Right renal pelvis (tissue), 4 donors: Measurements from ENCODE around the gene WDR26. TPM values are rescaled to one million over a fixed set of nuclear protein-coding genes. Genes with fewer than 3 reads are reported as not detected.
"Not testable (repeated sequence)": the region's sequence is repeated elsewhere in the genome, so short reads cannot be mapped to it uniquely, and the experiment has no call there.

Source experiments
- DNase-seq, 4 donors: peaks; one replicate each; pipeline ENCODE4 v3.0.0-alpha.2; 2013; ENCODE audit warnings: low read depth in 4 of 4, low spot score in 3 of 4, missing footprints in 1 of 4
- polyA plus RNA-seq, 4 donors: library from polyadenylated mRNA; unstranded; fragments of 120-200 nt; gene quantifications; one replicate each; pipeline ENCODE4 v1.2.1, GENCODE V29; 2013; ENCODE audit not compliant: insufficient read length in 4 of 4

The WDR26 gene
- polyA plus RNA-seq, 4 donors: 86.5 to 109 (median 95.1) TPM

- no peak for DNase-seq
Measured at GRCh38 chr1:224435318-224435763, 744 bp upstream of the WDR26 start.

- peak in 1 of 4 donors; percentile 37 for DNase-seq
Measured at GRCh38 chr1:224433701-224434672, 610 bp downstream of the WDR26 start.

- DNase-seq: peak in 1 of 4 donors; percentile 12
Measured at GRCh38 chr1:224433041-224433691, 1.4 kb downstream of the WDR26 start.

- no peak for DNase-seq
Measured at GRCh38 chr1:224432672-224433040, 1.9 kb downstream of the WDR26 start.

- no peak for DNase-seq
Measured at GRCh38 chr1:224432146-224432545, 2.5 kb downstream of the WDR26 start.

GRCh38 chr1:224431726-224432125, 2.9 kb downstream of the WDR26 start:
- no peak for DNase-seq

- peak in 1 of 4 donors; percentile 57 for DNase-seq
Measured at GRCh38 chr1:224430511-224431113, 4.0 kb downstream of the WDR26 start.

GRCh38 chr1:224429616-224430326, 4.8 kb downstream of the WDR26 start:
- DNase-seq: no peak

- not testable (repeated sequence) for DNase-seq
Measured at GRCh38 chr1:224428713-224429112, 5.9 kb downstream of the WDR26 start.

GRCh38 chr1:224427346-224427745, 7.3 kb downstream of the WDR26 start:
- DNase-seq: no peak

GRCh38 chr1:224426869-224427268, 7.7 kb downstream of the WDR26 start:
- DNase-seq: not testable (repeated sequence)

- no peak for DNase-seq
Measured at GRCh38 chr1:224425279-224425884, 9.2 kb downstream of the WDR26 start.

GRCh38 chr1:224420106-224420505, 14.5 kb downstream of the WDR26 start:
- DNase-seq: no peak

GRCh38 chr1:224411766-224412165, 22.8 kb downstream of the WDR26 start:
- no peak for DNase-seq

- DNase-seq: no peak
Measured at GRCh38 chr1:224408294-224408590, 26.4 kb downstream of the WDR26 start.

GRCh38 chr1:224407571-224408293, 26.9 kb downstream of the WDR26 start:
- no peak for DNase-seq

GRCh38 chr1:224406216-224406615, 28.4 kb downstream of the WDR26 start:
- DNase-seq: no peak

- no peak for DNase-seq
Measured at GRCh38 chr1:224405604-224405970, 29.0 kb downstream of the WDR26 start.

GRCh38 chr1:224404916-224405603, 29.5 kb downstream of the WDR26 start:
- DNase-seq: no peak
